Measurements from ENCODE around the gene CD70.
"Not testable (repeated sequence)": the region's sequence is repeated elsewhere in the genome, so short reads cannot be mapped to it uniquely, and the experiment has no call there.

The CD70 gene

GRCh38 chr19:6588508-6589345 is 2.2 kb downstream of the CD70 start:
- DNase-seq (ENCODE audit: low spot score): no peak
- no peak for TF ChIP-seq CTCF (IDR thresholded peaks at IDR 0.05; ENCODE audit: extremely low read depth, missing control alignments)

- TF ChIP-seq CTCF (IDR thresholded peaks at IDR 0.05; ENCODE audit: extremely low read depth, missing control alignments): no peak
These were observed 2.9 kb downstream of the CD70 start for GRCh38 chr19:6587998-6588507.

GRCh38 chr19:6587093-6587820 is 3.7 kb downstream of the CD70 start:
- no peak for DNase-seq (ENCODE audit: low spot score)
- TF ChIP-seq CTCF (IDR thresholded peaks at IDR 0.05; ENCODE audit: extremely low read depth, missing control alignments): no peak

More at GRCh38 chr19:6587998-6588507, 2.9 kb downstream of the CD70 start:
- DNase-seq (ENCODE audit: low spot score): no peak

- no peak for DNase-seq (ENCODE audit: low spot score)
- no peak for TF ChIP-seq CTCF (IDR thresholded peaks at IDR 0.05; ENCODE audit: extremely low read depth, missing control alignments)
These were observed 4.2 kb downstream of the CD70 start for GRCh38 chr19:6586726-6587092.

- no peak for TF ChIP-seq CTCF (IDR thresholded peaks at IDR 0.05; ENCODE audit: extremely low read depth, missing control alignments)
- no peak for DNase-seq (ENCODE audit: low spot score)
These were observed 4.9 kb downstream of the CD70 start for GRCh38 chr19:6586056-6586455.

- not testable (repeated sequence) for DNase-seq (ENCODE audit: low spot score)
These were observed 8.2 kb downstream of the CD70 start for GRCh38 chr19:6582515-6583484.

- no peak for TF ChIP-seq CTCF (IDR thresholded peaks at IDR 0.05; ENCODE audit: extremely low read depth, missing control alignments)
- no peak for DNase-seq (ENCODE audit: low spot score)
These were observed 10.6 kb downstream of the CD70 start for GRCh38 chr19:6580313-6580712.

Measured in GM20000 (cell line).